ENCODE results near the gene POP5. TPM values are rescaled to one million over a fixed set of nuclear protein-coding genes. Genes with fewer than 3 reads are reported as not detected.

The POP5 gene
- total and polyA plus RNA-seq, 4 donors: 20.0 to 37.1 (median 24.0) TPM

GRCh38 chr12:120573560-120573959, 7.6 kb downstream of the POP5 start:
- Histone ChIP-seq H3K4me3 (ENCODE audit: low read depth in 1 of 3, low read length in 3 of 3) (no peak overlapping the region), H3K27ac (ENCODE audit: low read depth in 1 of 2, low read length in 2 of 2) (no peak overlapping the region), H3K36me3 (ENCODE audit: control insufficient read depth in 4 of 4, insufficient read depth in 3 of 4, low read depth in 1 of 4, low read length in 3 of 4) (peaks cover 29 to 83% (median 75%) of the 10 kb centered on the region in 4 donors), H3K4me1 (ENCODE audit: control insufficient read depth in 4 of 4, insufficient read depth in 4 of 4, low read length in 3 of 4) (no peaks in the 10 kb centered on the region), H3K9me3 (ENCODE audit: control insufficient read depth in 4 of 4, low read length in 3 of 4) (no peaks in the 10 kb centered on the region), H3K27me3 (ENCODE audit: control insufficient read depth in 4 of 4, insufficient read depth in 4 of 4, low read length in 3 of 4) (no peaks in the 10 kb centered on the region), H3K9ac (ENCODE audit: low read depth in 1 of 2, low read length in 2 of 2) (no peak overlapping the region)
- TF ChIP-seq FOXA2 (IDR thresholded peaks at IDR 0.05) (no peak), FOXA1 (IDR thresholded peaks at IDR 0.05) (no peak), TAF1 (conservative IDR thresholded peaks at IDR 0.05) (no peak), HNF4A (conservative IDR thresholded peaks at IDR 0.05) (no peak), RAD21 (IDR thresholded peaks at IDR 0.05) (no peak), EGR1 (IDR thresholded peaks at IDR 0.05; ENCODE audit: low read depth in 2 of 2) (no peak), ATF3 (IDR thresholded peaks at IDR 0.05) (no peak), YY1 (IDR thresholded peaks at IDR 0.05) (no peak), RXRA (IDR thresholded peaks at IDR 0.05) (no peak), GABPA (IDR thresholded peaks at IDR 0.05 in 1 of 2, conservative IDR thresholded peaks at IDR 0.05 in 1 of 2) (no peak), JUND (IDR thresholded peaks at IDR 0.05) (no peak)
- TF ChIP-seq, protein P1, sequence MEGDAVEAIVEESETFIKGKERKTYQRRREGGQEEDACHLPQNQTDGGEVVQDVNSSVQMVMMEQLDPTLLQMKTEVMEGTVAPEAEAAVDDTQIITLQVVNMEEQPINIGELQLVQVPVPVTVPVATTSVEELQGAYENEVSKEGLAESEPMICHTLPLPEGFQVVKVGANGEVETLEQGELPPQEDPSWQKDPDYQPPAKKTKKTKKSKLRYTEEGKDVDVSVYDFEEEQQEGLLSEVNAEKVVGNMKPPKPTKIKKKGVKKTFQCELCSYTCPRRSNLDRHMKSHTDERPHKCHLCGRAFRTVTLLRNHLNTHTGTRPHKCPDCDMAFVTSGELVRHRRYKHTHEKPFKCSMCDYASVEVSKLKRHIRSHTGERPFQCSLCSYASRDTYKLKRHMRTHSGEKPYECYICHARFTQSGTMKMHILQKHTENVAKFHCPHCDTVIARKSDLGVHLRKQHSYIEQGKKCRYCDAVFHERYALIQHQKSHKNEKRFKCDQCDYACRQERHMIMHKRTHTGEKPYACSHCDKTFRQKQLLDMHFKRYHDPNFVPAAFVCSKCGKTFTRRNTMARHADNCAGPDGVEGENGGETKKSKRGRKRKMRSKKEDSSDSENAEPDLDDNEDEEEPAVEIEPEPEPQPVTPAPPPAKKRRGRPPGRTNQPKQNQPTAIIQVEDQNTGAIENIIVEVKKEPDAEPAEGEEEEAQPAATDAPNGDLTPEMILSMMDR (IDR thresholded peaks at IDR 0.05; ENCODE audit: low read depth, low read length, missing input control): no peak
- TF ChIP-seq, protein P2, sequence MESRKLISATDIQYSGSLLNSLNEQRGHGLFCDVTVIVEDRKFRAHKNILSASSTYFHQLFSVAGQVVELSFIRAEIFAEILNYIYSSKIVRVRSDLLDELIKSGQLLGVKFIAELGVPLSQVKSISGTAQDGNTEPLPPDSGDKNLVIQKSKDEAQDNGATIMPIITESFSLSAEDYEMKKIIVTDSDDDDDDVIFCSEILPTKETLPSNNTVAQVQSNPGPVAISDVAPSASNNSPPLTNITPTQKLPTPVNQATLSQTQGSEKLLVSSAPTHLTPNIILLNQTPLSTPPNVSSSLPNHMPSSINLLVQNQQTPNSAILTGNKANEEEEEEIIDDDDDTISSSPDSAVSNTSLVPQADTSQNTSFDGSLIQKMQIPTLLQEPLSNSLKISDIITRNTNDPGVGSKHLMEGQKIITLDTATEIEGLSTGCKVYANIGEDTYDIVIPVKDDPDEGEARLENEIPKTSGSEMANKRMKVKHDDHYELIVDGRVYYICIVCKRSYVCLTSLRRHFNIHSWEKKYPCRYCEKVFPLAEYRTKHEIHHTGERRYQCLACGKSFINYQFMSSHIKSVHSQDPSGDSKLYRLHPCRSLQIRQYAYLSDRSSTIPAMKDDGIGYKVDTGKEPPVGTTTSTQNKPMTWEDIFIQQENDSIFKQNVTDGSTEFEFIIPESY (IDR thresholded peaks at IDR 0.05): no peak
- no peak for DNase-seq (ENCODE audit: low spot score)
- 85% methylated on average over 6 of the region's 6 CpGs for WGBS

- Histone ChIP-seq H3K4me3 (ENCODE audit: low read depth in 1 of 3, low read length in 3 of 3) (no peak overlapping the region), H3K9me3 (ENCODE audit: control insufficient read depth in 4 of 4, low read length in 3 of 4) (no peaks in the 10 kb centered on the region), H3K27me3 (ENCODE audit: control insufficient read depth in 4 of 4, insufficient read depth in 4 of 4, low read length in 3 of 4) (no peaks in the 10 kb centered on the region), H3K4me1 (ENCODE audit: control insufficient read depth in 4 of 4, insufficient read depth in 4 of 4, low read length in 3 of 4) (no peaks in the 10 kb centered on the region), H3K36me3 (ENCODE audit: control insufficient read depth in 4 of 4, insufficient read depth in 3 of 4, low read depth in 1 of 4, low read length in 3 of 4) (peaks cover 36 to 77% (median 66%) of the 10 kb centered on the region in 4 donors), H3K9ac (ENCODE audit: low read depth in 1 of 2, low read length in 2 of 2) (no peak overlapping the region), H3K27ac (ENCODE audit: low read depth in 1 of 2, low read length in 2 of 2) (no peak overlapping the region)
- WGBS: 78% methylated on average over 5 of the region's 5 CpGs
- DNase-seq (ENCODE audit: low spot score): no peak
- TF ChIP-seq, protein P2 (IDR thresholded peaks at IDR 0.05): no peak
- TF ChIP-seq FOXA1 (IDR thresholded peaks at IDR 0.05) (no peak), SP1 (IDR thresholded peaks at IDR 0.05) (no peak), EGR1 (IDR thresholded peaks at IDR 0.05; ENCODE audit: low read depth in 2 of 2) (no peak)
These were observed 9.9 kb downstream of the POP5 start for GRCh38 chr12:120571299-120571698.
